ENCODE results near the gene OLFML2B.

- TF ChIP-seq CTCF (IDR thresholded peaks at IDR 0.05): no peak
- no peak for TF ChIP-seq POLR2A (IDR thresholded peaks at IDR 0.05)
These were observed 20.4 kb downstream of the OLFML2B start for GRCh38 chr1:162003061-162003829.

All from uterus (tissue), 2 donors.